SU-DHL-6 (cell line): Measurements from ENCODE around the gene CDC45.

Experiments
- H2AFZ ChIP-seq: fragments of 200-600 bp; sonication (generic); 2 replicates; pipeline ENCODE4 v1.6.1; 2014; ENCODE audit warnings: low read depth, mild to moderate bottlenecking, moderate library complexity, mixed read lengths, antibody characterized with exemption, low read length; ENCODE audit not compliant: severe bottlenecking
- H3F3A ChIP-seq: fragments of 200-600 bp; shearing (Covaris generic); 2 replicates; pipeline ENCODE4 v1.6.0; 2016; ENCODE audit warnings: antibody characterized with exemption, mild to moderate bottlenecking; ENCODE audit not compliant: insufficient read depth
- H3K27ac ChIP-seq: fragments of 200-600 bp; sonication (generic); 2 replicates; pipeline ENCODE4 v1.5.1; 2016; ENCODE audit warnings: low read depth, mild to moderate bottlenecking, low read length, moderate library complexity, mixed read lengths
- H3K27me3 ChIP-seq: fragments of 200-600 bp; sonication (generic), shearing (Covaris generic); 2 replicates; pipeline ENCODE4 v1.6.0; 2014; ENCODE audit warnings: mild to moderate bottlenecking, low read length
- H3K36me3 ChIP-seq: fragments of 200-600 bp; sonication (generic); 2 replicates; pipeline ENCODE4 v1.6.1; 2014; ENCODE audit warnings: mild to moderate bottlenecking, low read length, mixed read lengths
- H3K4me2 ChIP-seq: fragments of 300-600, 200-600 bp; shearing (Covaris generic), sonication (generic); 2 replicates; pipeline ENCODE4 v1.6.0; 2014; ENCODE audit warnings: low read length, low read depth, mild to moderate bottlenecking; ENCODE audit not compliant: poor library complexity, severe bottlenecking
- H3K4me3 ChIP-seq: fragments of 200-600 bp; sonication (generic); 2 replicates; pipeline ENCODE4 v1.5.1; 2014; ENCODE audit warnings: antibody characterized with exemption, low read length, mild to moderate bottlenecking, mixed read lengths; ENCODE audit not compliant: insufficient read depth, poor library complexity, severe bottlenecking
- H3K79me2 ChIP-seq: fragments of 200-600 bp; sonication (generic); 2 replicates; pipeline ENCODE4 v1.6.1; 2014; ENCODE audit warnings: mild to moderate bottlenecking, low read length, moderate library complexity; ENCODE audit not compliant: insufficient read depth
- H3K9ac ChIP-seq: fragments of 200-600 bp; sonication (generic); 2 replicates; pipeline ENCODE4 v1.7.0; 2014; ENCODE audit warnings: mild to moderate bottlenecking, low read length
- H3K9me2 ChIP-seq: fragments of 200-600 bp; sonication (generic); replicated peaks from 2 replicates; pipeline ENCODE4 v1.6.1; 2014; ENCODE audit warnings: low read length; ENCODE audit not compliant: insufficient read depth
- H3K9me3 ChIP-seq: fragments of 200-600 bp; sonication (generic); 2 replicates; pipeline ENCODE4 v1.6.1; 2014; ENCODE audit warnings: low read length, mixed read lengths; ENCODE audit not compliant: insufficient read depth
- H4K20me1 ChIP-seq: fragments of 200-600 bp; sonication (generic); 2 replicates; pipeline ENCODE4 v1.6.1; 2014; ENCODE audit warnings: low read depth, mild to moderate bottlenecking, antibody characterized with exemption, low read length, moderate library complexity, mixed read lengths
- CTCF ChIP-seq: fragments of 200-600 bp; sonication (generic); IDR thresholded peaks from one replicate; pipeline ENCODE4 v1.5.1; 2017; ENCODE audit warnings: antibody characterized with exemption, mild to moderate bottlenecking, low read length, moderate library complexity; ENCODE audit not compliant: insufficient read depth, poor library complexity, severe bottlenecking
- EZH2phosphoT487 ChIP-seq: fragments of 200-600 bp; sonication (generic), shearing (Covaris generic); conservative IDR thresholded peaks from 2 replicates; pipeline ENCODE4 v1.6.1; 2018; ENCODE audit warnings: mild to moderate bottlenecking, antibody characterized with exemption, low read length, moderate library complexity, mixed read lengths

CDC45 gene

GRCh38 chr22:19514831-19515565, 35.3 kb downstream of the CDC45 start:
- no peaks in the 10 kb centered on the region for H3K9me2 ChIP-seq
- TF ChIP-seq EZH2phosphoT487 = no peak
- TF ChIP-seq CTCF = no peak
- no peak overlapping the region for H3K4me3 ChIP-seq
- H2AFZ ChIP-seq = no peak overlapping the region
- no peaks in the 10 kb centered on the region for H3K36me3 ChIP-seq
- H4K20me1 ChIP-seq = no peaks in the 10 kb centered on the region
- 0 out of 2 replicates have a peak, but pooled peaks cover 2% of the 10 kb centered on the region for H3F3A ChIP-seq
- no peak overlapping the region for H3K4me2 ChIP-seq
- H3K79me2 ChIP-seq = no peaks in the 10 kb centered on the region
- H3K9ac ChIP-seq = no peak overlapping the region
- H3K9me3 ChIP-seq = no peaks in the 10 kb centered on the region
- no peaks in the 10 kb centered on the region for H3K27me3 ChIP-seq
- no peak overlapping the region for H3K27ac ChIP-seq

DNA sequence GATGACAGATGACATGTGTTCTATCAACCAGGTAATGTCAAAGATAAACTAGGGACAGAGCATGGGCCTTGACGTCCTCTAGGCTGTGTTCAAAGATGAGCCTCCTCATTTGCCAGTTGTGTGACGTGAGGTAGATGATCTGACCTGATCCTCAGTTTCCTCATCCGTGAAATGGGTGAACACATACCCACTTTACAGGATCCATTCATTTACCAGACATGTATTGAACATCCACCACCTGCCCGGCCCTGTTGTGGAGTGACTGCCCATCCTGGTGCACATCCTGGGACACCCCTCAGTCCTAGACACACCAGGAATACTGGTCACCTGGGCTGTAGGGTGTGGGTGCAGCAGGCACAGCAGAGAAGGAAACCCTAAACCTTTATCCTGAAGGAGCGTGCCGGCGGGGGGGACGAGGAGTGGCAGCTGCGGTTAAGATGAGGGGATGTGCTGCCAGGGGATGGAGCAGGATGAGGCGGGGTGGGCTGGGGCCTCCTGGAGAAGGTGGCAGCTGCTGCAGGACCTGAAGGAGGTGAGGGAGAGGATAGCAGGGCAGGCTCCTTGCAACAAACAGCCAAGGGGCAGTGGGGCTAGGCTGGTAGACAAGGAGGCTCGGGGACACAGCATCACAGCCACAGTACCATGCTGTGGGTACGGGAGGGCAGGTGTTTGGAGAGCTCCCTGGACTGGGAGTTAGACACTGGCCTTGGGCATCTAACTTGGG, 36.1 kb downstream of the CDC45 start:
- Histone ChIP-seq H3K9me2 (no peaks in the 10 kb centered on the region), H4K20me1 (no peaks in the 10 kb centered on the region), H3F3A (0 out of 2 replicates have a peak, but pooled peaks cover 2% of the 10 kb centered on the region), H3K36me3 (no peaks in the 10 kb centered on the region), H3K9me3 (no peaks in the 10 kb centered on the region), H3K4me3 (no peak overlapping the region), H3K4me2 (no peak overlapping the region), H3K9ac (no peak overlapping the region), H3K27ac (no peak overlapping the region), H3K27me3 (no peaks in the 10 kb centered on the region), H2AFZ (no peak overlapping the region), H3K79me2 (no peaks in the 10 kb centered on the region)
- TF ChIP-seq CTCF = no peak
- TF ChIP-seq EZH2phosphoT487 = no peak

DNA sequence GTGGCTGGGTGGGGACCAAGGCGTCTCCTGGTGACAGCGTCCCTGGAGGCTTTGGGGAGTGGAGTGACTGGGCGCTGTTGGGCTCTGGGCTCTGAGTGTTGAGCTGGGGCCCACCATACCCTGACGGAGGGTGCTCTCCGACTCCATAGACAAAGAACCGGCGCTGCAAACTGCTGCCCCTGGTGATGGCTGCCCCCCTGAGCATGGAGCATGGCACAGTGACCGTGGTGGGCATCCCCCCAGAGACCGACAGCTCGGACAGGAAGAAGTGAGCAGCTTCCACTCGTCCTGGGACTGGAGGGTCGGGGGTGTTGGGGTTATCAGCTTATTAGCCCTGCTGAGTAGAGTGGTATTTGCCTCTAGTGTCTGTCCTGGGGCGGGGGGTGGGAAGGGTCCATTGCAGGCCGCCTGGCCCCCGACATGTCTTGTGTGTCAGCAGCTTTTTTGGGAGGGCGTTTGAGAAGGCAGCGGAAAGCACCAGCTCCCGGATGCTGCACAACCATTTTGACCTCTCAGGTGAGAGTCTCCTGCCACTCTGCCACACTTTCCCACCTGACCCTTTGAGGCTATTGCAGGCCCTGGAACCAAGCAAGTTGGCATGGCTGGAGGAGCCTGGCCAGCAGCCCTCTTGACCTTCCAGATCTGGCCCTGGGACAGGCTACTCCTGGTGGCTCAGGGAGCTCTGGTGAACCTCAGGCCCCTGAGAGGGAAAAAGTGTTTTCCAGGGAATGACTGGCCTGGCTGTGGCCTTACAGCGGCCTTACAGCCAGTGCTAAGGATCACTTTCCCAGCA, 36.9 kb downstream of the CDC45 start:
- H3K9me3 ChIP-seq = no peaks in the 10 kb centered on the region
- no peak overlapping the region for H3K9ac ChIP-seq
- no peaks in the 10 kb centered on the region for H3K79me2 ChIP-seq
- no peak overlapping the region for H3K27ac ChIP-seq
- no peaks in the 10 kb centered on the region for H3K36me3 ChIP-seq
- no peak overlapping the region for H2AFZ ChIP-seq
- TF ChIP-seq EZH2phosphoT487 (no peak), CTCF (no peak)
- H3K9me2 ChIP-seq = no peaks in the 10 kb centered on the region
- H4K20me1 ChIP-seq = no peaks in the 10 kb centered on the region
- H3K4me2 ChIP-seq = no peak overlapping the region
- no peaks in the 10 kb centered on the region for H3K27me3 ChIP-seq
- 0 out of 2 replicates have a peak, but pooled peaks cover 2% of the 10 kb centered on the region for H3F3A ChIP-seq
- H3K4me3 ChIP-seq = no peak overlapping the region
